ENCODE data around the gene RUFY1.

Gene RUFY1

GRCh38 chr5:179603308-179603707 lies 53.0 kb downstream of the RUFY1 start:
- DNase-seq (ENCODE audit: low read depth): no peak

- no peak for DNase-seq (ENCODE audit: low read depth)
Observed at GRCh38 chr5:179605026-179605833, 54.9 kb downstream of the RUFY1 start.

- DNase-seq (ENCODE audit: low read depth): no peak
Observed at GRCh38 chr5:179606071-179606909, 55.9 kb downstream of the RUFY1 start.

- no peak for DNase-seq (ENCODE audit: low read depth)
Observed at GRCh38 chr5:179606910-179607159, 56.5 kb downstream of the RUFY1 start.

- DNase-seq (ENCODE audit: low read depth): no peak
Observed at GRCh38 chr5:179607160-179607931, 57.0 kb downstream of the RUFY1 start.

GRCh38 chr5:179608131-179608581 lies 57.8 kb downstream of the RUFY1 start:
- DNase-seq (ENCODE audit: low read depth): no peak

- DNase-seq (ENCODE audit: low read depth): no peak
Observed at GRCh38 chr5:179609834-179610108, 59.4 kb downstream of the RUFY1 start.

- no peak for DNase-seq (ENCODE audit: low read depth)
Observed at GRCh38 chr5:179610109-179610902, 60.0 kb downstream of the RUFY1 start.

GRCh38 chr5:179610903-179611265 lies 60.5 kb downstream of the RUFY1 start:
- DNase-seq (ENCODE audit: low read depth): no peak

- DNase-seq (ENCODE audit: low read depth): no peak
Observed at GRCh38 chr5:179612577-179613459, 62.5 kb downstream of the RUFY1 start.

- no peak for DNase-seq (ENCODE audit: low read depth)
Observed at GRCh38 chr5:179613460-179614071, 63.2 kb downstream of the RUFY1 start.

- no peak for DNase-seq (ENCODE audit: low read depth)
Observed at GRCh38 chr5:179614745-179615144, 64.4 kb downstream of the RUFY1 start.

GRCh38 chr5:179615203-179615602 lies 64.8 kb downstream of the RUFY1 start:
- no peak for DNase-seq (ENCODE audit: low read depth)

GRCh38 chr5:179616002-179616594 lies 65.7 kb downstream of the RUFY1 start:
- DNase-seq (ENCODE audit: low read depth): no peak

- no peak for DNase-seq (ENCODE audit: low read depth)
Observed at GRCh38 chr5:179617930-179618329, 67.6 kb downstream of the RUFY1 start.

GRCh38 chr5:179618923-179619554 lies 68.7 kb downstream of the RUFY1 start:
- no peak for DNase-seq (ENCODE audit: low read depth)

- DNase-seq (ENCODE audit: low read depth): no peak
Observed at GRCh38 chr5:179619776-179620175, 69.4 kb downstream of the RUFY1 start.

GRCh38 chr5:179620293-179620692 lies 69.9 kb downstream of the RUFY1 start:
- DNase-seq (ENCODE audit: low read depth): no peak

GRCh38 chr5:179620703-179621350 lies 70.5 kb downstream of the RUFY1 start:
- DNase-seq (ENCODE audit: low read depth): no peak
